Stimulated activated CD4-positive, alpha-beta T cell treated with anti-CD3 and anti-CD28 coated beads, TNF-alpha, amount 100 ng/mL, for 4 hours (primary cell): ENCODE data around the gene P4HTM.
A peak's percentile ranks its signal among the peaks of the same experiment; 100 is the strongest.

Source experiments
- DNase-seq, 3 experiments: peaks; one replicate each; pipeline ENCODE4 v3.0.0-alpha.2; 2020; ENCODE audit warnings: low read depth in 3 of 3

Gene P4HTM

DNA sequence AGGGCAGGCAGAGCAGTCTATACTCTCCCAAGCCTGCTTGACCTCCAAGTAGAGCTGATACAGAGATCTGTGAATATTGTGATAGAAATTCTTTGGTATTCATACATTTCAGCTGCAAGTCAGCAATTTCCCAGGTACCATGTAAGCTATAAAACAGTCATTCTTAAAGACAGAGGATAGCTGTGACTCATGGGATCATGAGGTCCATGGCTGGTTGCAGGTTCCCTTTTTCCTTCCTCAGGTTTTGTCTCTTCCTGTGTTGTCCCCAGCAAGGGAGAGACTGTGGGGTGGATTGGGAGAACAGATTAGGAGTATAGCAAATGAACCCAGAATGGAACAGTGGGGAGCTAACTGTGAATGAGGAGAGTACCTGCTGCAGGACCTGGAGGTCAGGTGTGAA lies 5.4 kb upstream of the P4HTM start:
- DNase-seq: no peak

GRCh38 chr3:48985831-48986376 lies 4.1 kb upstream of the P4HTM start:
- DNase-seq: no peak

DNA sequence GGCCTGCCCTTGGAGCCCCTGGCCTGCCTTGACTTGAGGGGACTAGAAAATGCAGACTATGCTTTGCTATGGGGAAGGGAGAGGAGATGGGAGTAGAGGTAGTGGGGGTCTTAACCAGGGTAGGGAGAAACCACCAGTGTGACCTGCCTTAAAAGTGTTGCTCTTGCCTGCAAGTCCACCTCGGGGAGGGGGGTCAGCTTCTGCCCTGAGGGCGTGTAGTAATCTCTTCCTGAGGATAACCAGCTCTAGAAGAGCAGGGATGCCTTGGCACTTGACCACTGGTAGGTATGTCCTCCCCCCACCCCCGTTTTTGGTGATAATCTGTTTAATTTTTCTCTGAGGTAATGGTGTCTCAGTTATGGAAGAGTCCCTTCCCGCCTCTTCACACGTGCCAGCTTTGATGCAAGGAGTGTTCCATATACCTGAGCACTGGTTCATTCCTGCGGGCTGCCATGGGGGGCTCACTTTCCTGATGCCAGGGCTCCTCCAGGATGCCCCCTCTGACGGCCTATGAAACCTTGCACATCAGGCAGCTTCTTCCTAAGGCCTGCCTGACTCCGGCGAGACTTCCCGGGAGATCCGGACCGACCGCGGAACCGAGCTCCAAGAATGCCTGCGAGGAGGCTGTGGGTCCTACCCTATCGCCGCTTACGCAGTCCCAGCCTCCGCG lies 780 bp upstream of the P4HTM start:
- DNase-seq: no peak

- no peak for DNase-seq
Measured at GRCh38 chr3:48990636-48991469, 812 bp downstream of the P4HTM start.

GRCh38 chr3:48991851-48992545 lies 2.0 kb downstream of the P4HTM start:
- DNase-seq: no peak

DNA sequence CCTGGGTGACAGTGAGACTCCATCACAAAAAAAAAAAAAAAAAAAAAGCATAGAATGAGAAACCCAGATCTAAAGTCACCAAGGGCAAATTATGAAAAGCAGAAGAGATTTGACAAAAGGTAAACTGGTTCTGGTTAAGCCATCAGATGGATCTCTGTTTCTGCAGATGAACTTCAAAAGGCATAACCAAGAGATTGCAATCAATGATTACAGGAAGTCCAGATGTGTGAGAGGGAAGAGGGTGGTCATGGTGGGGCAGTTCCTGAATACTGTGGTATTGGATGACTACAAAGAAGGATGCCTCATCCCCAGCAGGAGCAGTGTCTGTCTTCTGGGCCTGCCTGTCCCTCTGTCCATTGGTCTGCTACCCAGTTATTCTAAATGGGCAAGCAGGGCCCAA lies 3.8 kb downstream of the P4HTM start:
- no peak for DNase-seq

- no peak for DNase-seq
Measured at GRCh38 chr3:48996640-48997039, 6.6 kb downstream of the P4HTM start.

DNA sequence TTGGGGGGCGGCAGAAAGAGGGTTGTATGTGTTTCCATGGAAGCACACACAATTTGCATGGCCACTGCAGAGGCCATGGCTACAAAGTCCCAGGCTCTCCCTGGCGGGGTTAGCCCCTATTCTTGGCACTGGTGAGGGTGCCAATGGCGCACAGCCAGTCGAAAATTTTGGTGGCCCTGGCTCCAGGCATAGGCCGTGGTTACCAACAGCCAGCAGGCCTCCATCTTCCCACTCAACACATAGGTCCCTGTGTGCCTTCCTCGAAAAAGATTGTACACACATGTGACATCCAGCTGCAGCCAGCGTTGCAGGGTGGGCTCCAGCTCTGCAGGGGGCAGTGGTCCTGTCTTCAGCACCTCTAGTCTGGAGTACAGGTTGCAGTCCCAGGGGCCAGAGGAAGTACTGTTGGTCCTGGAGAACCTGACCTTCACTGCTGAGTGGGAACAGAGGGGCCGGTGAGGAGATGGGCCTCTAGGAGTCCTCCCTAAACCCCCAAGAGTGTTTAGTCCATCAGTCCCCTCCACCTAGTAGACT lies 7.1 kb downstream of the P4HTM start:
- no peak for DNase-seq

- no peak for DNase-seq
Measured at GRCh38 chr3:48997714-48998637, 7.9 kb downstream of the P4HTM start.

DNA sequence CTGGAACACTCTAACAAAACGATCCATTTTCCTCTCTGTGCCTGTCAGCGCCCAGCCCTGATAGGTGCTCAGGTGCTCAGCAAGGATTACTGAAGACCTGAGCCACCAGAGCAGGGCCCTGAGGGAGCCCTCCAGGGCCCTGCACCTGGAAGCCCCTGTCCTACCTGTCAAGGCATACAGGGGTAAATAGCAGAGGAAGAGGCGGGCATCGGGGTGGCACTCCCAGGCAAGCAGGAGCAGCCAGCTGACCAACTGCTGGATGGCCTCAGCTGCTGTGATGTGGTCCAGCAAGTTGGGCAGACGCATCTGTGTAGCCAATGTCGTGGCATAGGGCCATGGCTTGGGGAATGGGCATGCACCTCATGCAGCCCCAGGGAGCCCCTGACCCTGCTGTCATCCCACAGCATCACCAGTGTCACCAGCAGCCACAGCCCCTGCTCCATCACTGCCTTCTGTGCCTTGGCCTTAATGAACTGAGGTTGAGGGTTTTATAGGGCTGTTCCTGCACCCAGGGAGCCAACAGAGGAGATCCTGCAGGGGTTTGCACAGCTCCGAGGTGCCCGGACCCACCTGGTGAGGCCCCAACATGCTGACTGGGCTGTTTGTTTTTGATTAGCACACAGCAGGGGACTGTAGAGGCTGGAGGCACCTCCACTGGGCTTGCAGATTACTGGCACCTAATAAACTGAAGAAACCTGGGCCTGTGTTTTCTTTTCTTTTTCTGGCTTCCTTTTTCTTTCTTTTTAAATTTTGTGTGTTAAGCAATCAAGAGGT lies 9.2 kb downstream of the P4HTM start:
- DNase-seq: no peak

- no peak for DNase-seq
Measured at GRCh38 chr3:49001155-49001554, 11.1 kb downstream of the P4HTM start.

DNA sequence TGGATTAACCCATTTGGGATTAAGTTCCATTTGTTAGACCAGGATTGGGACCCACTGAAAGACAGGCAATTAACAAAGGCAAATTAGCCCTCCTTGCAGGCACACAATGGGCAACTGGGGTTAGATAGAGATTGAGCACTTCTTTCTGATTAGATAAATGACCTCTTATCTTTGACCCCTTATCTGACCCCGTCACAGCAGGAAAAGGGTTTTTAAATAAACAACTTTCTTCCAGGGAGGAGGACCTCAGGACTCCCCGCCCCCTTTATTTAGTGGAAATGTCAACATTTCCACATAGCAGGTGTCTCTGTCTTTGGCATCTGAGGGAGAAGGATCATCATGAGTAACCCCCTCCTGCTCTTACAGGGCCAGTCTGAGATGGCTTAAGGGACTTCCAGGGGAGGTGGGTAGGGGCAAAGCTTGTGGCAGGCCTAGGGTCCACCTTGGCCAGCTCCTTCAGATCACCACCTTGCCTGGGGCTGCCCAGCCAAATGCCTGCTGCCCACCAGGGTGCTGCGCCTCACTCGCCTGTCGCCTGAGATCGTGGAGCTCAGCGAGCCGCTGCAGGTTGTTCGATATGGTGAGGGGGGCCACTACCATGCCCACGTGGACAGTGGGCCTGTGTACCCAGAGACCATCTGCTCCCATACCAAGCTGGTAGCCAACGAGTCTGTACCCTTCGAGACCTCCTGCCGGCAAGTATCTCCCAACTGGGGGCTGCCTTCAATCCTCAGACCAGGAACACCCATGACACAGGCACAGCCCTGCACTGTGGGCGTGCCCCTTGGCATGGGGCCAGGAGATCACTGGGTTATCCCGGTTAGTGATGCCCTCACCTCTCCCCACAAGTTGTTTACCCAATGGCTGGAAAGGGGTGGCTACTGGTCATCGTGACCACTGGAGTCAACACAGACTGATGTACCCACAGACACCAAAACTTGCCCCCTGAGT lies 14.6 kb downstream of the P4HTM start:
- DNase-seq: no peak

DNA sequence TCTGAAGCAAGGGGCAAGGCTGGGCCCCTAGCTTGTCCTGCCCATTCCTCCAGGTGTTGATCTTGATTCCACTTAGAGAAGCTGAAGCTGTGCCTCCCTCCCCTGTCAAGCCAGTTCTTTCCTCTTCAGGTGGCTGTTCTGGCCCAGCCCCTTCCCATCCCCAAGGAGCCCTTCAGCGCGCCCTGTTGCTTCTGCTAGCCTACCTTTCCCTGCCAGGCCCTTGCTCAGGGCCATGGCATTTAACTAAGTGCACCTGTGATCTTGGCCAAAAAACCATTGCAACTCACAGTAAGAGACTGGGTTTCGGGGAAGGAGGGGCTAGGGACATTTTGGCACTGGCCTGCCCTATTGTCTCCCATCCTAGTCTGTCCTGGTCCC lies 15.3 kb downstream of the P4HTM start:
- DNase-seq: no peak

DNA sequence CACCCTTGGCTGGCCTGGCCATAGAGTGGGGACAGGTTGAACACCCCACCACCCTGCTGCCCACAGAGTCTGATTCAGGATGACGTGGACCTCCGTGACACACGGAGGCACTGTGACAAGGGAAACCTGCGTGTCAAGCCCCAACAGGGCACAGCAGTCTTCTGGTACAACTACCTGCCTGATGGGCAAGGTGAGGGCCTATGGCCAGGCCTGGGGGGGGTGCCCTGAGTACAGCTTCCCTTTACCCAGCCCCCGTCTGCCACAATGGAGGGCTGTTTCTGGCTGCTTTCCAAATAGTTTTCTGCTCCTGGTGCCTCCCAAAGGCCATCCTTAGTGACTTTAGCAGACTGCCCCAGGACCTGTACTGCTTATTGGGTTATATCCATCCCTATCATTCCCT lies 16.0 kb downstream of the P4HTM start:
- no peak for DNase-seq

- DNase-seq: no peak
Measured at GRCh38 chr3:49006408-49007067, 16.5 kb downstream of the P4HTM start.

DNA sequence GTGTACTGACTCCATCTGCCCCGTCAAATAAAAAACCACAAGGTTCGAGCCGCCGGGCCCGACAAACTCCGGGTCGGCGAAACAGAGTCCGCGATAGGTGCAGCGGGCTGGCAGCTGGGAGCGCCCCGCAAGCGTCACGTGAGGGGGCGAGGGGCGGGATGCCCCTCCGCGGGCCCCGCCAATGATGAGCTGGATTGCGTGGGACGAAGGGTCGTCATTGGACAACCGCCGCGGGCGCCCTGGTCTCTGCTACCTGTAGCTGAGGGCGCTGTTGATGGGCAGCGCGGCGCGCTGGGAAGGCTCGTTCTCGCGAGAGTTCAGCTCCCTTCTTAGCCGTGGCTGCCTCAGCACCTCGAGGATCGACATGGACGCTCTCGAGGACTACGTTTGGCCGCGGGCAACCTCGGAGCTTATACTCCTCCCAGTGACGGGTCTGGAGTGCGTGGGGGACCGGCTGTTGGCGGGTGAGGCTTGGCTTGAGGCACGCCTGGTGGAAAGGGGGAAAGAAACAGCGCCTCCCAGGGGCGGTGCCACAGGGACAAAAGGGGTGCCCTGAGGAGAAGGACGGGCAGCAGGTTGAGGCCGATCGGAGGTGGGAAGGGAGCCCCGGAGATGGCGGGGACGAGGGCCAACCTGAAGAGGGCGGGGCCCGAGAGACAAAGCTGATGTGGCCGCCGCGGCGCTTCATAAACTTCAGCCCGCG lies 17.2 kb downstream of the P4HTM start, which contains the start of gene WDR6:
WDR6 (plus strand) TSS at position 324 of the 703 bp plus-strand sequence; CDS start at position 365, 41 bp downstream.
- DNase-seq: peak; percentile 92 to 94 (median 93)

- peak; percentile 84 to 90 (median 89) for DNase-seq
Measured at GRCh38 chr3:49007771-49008528, 17.9 kb downstream of the P4HTM start.
